H1 (cell line): ENCODE results near the gene OSBP2. TPM values are rescaled to one million over a fixed set of nuclear protein-coding genes. Genes with fewer than 3 reads are reported as not detected.

Source experiments
- CBX5 ChIP-seq: fragments of 300-800, 300-1000 bp; sonication (generic); IDR thresholded peaks from 2 replicates; pipeline ENCODE4 v1.7.1; 2016; ENCODE audit warnings: antibody characterized with exemption, low read length, low read depth
- CEBPB ChIP-seq: IDR thresholded peaks from 2 replicates; pipeline ENCODE4 v1.6.1; 2012; ENCODE audit warnings: low read depth, low read length
- CHD7 ChIP-seq: fragments of 300-600 bp; sonication (generic); IDR thresholded peaks from 2 replicates; pipeline ENCODE4 v1.7.1; 2012; ENCODE audit warnings: low read length, moderate library complexity, mild to moderate bottlenecking, inconsistent platforms; ENCODE audit not compliant: insufficient replicate concordance
- CREB1 ChIP-seq: IDR thresholded peaks from 2 replicates; pipeline ENCODE4 v1.6.1; 2012; ENCODE audit warnings: inconsistent platforms
- CTBP2 ChIP-seq: IDR thresholded peaks from 2 replicates; pipeline ENCODE4 v1.7.0; 2011; ENCODE audit warnings: borderline replicate concordance, mild to moderate bottlenecking, moderate library complexity, mixed read lengths, low read length; ENCODE audit not compliant: insufficient read depth, insufficient read length
- JUN ChIP-seq: IDR thresholded peaks from 2 replicates; pipeline ENCODE4 v1.6.1; 2011; ENCODE audit warnings: low read depth, mild to moderate bottlenecking, improper control_type of control experiment, low read length
- NRF1 ChIP-seq: IDR thresholded peaks from 2 replicates; pipeline ENCODE4 v1.6.1; 2011; ENCODE audit warnings: mild to moderate bottlenecking, low read depth, low read length, improper control_type of control experiment
- POLR2AphosphoS5 ChIP-seq: IDR thresholded peaks from 2 replicates; pipeline ENCODE4 v1.6.1; 2011; ENCODE audit warnings: low read depth, low read length
- RAD21 ChIP-seq, 2 experiments: IDR thresholded peaks in 1 of 2; conservative IDR thresholded peaks in 1 of 2; 2 replicates each; pipeline ENCODE4 v1.6.1; 2011; ENCODE audit warnings: low read depth in 2 of 2, low read length in 2 of 2, improper control_type of control experiment in 1 of 2, inconsistent platforms in 1 of 2, mild to moderate bottlenecking in 1 of 2, moderate library complexity in 1 of 2
- SIRT6 ChIP-seq: IDR thresholded peaks from one replicate; pipeline ENCODE4 v1.7.1; 2012; ENCODE audit warnings: low read length, inconsistent platforms
- TAF1 ChIP-seq: IDR thresholded peaks from 2 replicates; pipeline ENCODE4 v1.6.1; 2011; ENCODE audit warnings: mild to moderate bottlenecking, low read depth, low read length
- polyA plus RNA-seq, 7 experiments: library from polyadenylated mRNA; depleted of rRNA in 3 of 7; stranded (reverse) in 5 of 7; unstranded in 2 of 7; fragments of >200 nt in 5 of 7; fragments of 200-250 nt in 2 of 7; gene quantifications; 1 replicate in 5 of 7; 2 replicates in 1 of 7; 4 replicates in 1 of 7; pipeline versions ENCODE4 v1.2.1 to v1.2.3, GENCODE V29; 2011 to 2013; ENCODE audit warnings: missing spikeins in 2 of 7, mixed read lengths in 2 of 7
- total RNA-seq: library from RNA; stranded (reverse); fragmentation: NEBNext Ultra II Directional; extraction: Animal tissue kit (Norgen Biotek cat#: 25700); gene quantifications from 2 replicates; pipeline ENCODE4 v1.2.1, GENCODE V29; 2021

The OSBP2 gene
- total and polyA plus RNA-seq, 2 of the 8 experiments (the other 6 are each of a cell fraction or from before 2014, with no cell fraction given), result 3.4 to 3.7 TPM

- no peak for TF ChIP-seq CEBPB
- no peak for TF ChIP-seq POLR2AphosphoS5
- no peak for TF ChIP-seq JUN
- TF ChIP-seq CBX5, result no peak
- TF ChIP-seq CTBP2, result no peak
- no peak for TF ChIP-seq SIRT6
- peak; percentile 42; the same call in 1 of the 2 replicates for TF ChIP-seq TAF1
- TF ChIP-seq RAD21 (IDR thresholded peaks at IDR 0.05 in 1 of 2, conservative IDR thresholded peaks at IDR 0.05 in 1 of 2; ENCODE audit: low read depth in 2 of 2, low read length in 2 of 2), result no peak
- peak; percentile 15; the same call in 1 of the 2 replicates for TF ChIP-seq CREB1
- no peak for TF ChIP-seq CHD7
- TF ChIP-seq NRF1, result no peak
Measured at GRCh38 chr22:30694640-30695350, at the start of gene OSBP2 (continued).
